Liver (tissue), 3 donors: Measurements from ENCODE around the gene ANKRD2.

Experiments used
- CTCF ChIP-seq: fragments of 150-350 bp; IDR thresholded peaks from 2 replicates; pipeline ENCODE4 v1.5.1; 2017; ENCODE audit warnings: improper control_type of control experiment, low read depth, low read length; ENCODE audit not compliant: missing input control
- EGR1 ChIP-seq, 2 donors: IDR thresholded peaks; 2 replicates each; pipeline ENCODE4 v1.6.1; 2016 to 2018; ENCODE audit warnings: antibody characterized with exemption in 2 of 2, low read depth in 2 of 2
- GABPA ChIP-seq, 2 donors: IDR thresholded peaks in 1 of 2; conservative IDR thresholded peaks in 1 of 2; 2 replicates each; pipeline ENCODE4 v1.6.1; 2016; ENCODE audit warnings: antibody characterized with exemption in 2 of 2, mild to moderate bottlenecking in 1 of 2, moderate library complexity in 1 of 2
- HNF4G ChIP-seq: IDR thresholded peaks from 2 replicates; pipeline ENCODE4 v1.6.1; 2016; ENCODE audit warnings: antibody characterized with exemption
- RAD21 ChIP-seq, 2 donors: IDR thresholded peaks; 2 replicates each; pipeline ENCODE4 v1.6.1; 2016; ENCODE audit warnings: antibody characterized with exemption in 2 of 2, mild to moderate bottlenecking in 2 of 2
- REST ChIP-seq: IDR thresholded peaks from 2 replicates; pipeline ENCODE4 v1.6.1; 2016; ENCODE audit warnings: antibody characterized with exemption, mild to moderate bottlenecking
- SP1 ChIP-seq: IDR thresholded peaks from 2 replicates; pipeline ENCODE4 v1.6.1; 2018; ENCODE audit warnings: antibody characterized with exemption, mild to moderate bottlenecking
- YY1 ChIP-seq: IDR thresholded peaks from 2 replicates; pipeline ENCODE4 v1.6.1; 2016; ENCODE audit warnings: antibody characterized with exemption, mild to moderate bottlenecking
- donor health status: healthy.
- donor health status: healthy.

GRCh38 chr10:97608991-97609561 is 36.5 kb downstream of the ANKRD2 start:
- no peak for TF ChIP-seq YY1
- TF ChIP-seq EGR1 (IDR thresholded peaks at IDR 0.05; ENCODE audit: low read depth in 2 of 2), result no peak
- no peak for TF ChIP-seq SP1
- no peak for TF ChIP-seq REST
- TF ChIP-seq RAD21 (IDR thresholded peaks at IDR 0.05), result no peak
- no peak for TF ChIP-seq HNF4G
- no peak for TF ChIP-seq CTCF
- TF ChIP-seq GABPA (IDR thresholded peaks at IDR 0.05 in 1 of 2, conservative IDR thresholded peaks at IDR 0.05 in 1 of 2), result no peak
